ENCODE measurements around the gene ALOX5. TPM values are rescaled to one million over a fixed set of nuclear protein-coding genes. Genes with fewer than 3 reads are reported as not detected.

The ALOX5 gene
- total and polyA plus RNA-seq, 4 donors: 21.5 to 270 (median 144) TPM

- WGBS, 2 donors: 56 to 59% methylated on average over 10 of the region's 10 CpGs
- Histone ChIP-seq H3K36me3 (ENCODE audit: control insufficient read depth in 4 of 4, insufficient read depth in 4 of 4, low read length in 4 of 4) (no peaks in the 10 kb centered on the region), H3K9ac (ENCODE audit: insufficient read depth in 1 of 2, low read length in 2 of 2) (no peak overlapping the region), H3K4me1 (ENCODE audit: control insufficient read depth in 5 of 5, insufficient read depth in 5 of 5, low read length in 5 of 5) (no peaks in the 10 kb centered on the region), H3K4me3 (no peak overlapping the region), H3K27me3 (ENCODE audit: control insufficient read depth in 3 of 3, insufficient read depth in 3 of 3, low read length in 2 of 3) (peaks cover 0 to 11% (median 0%) of the 10 kb centered on the region in 3 donors), H3K9me3 (ENCODE audit: control insufficient read depth in 4 of 4, insufficient read depth in 3 of 4, low read length in 3 of 4) (peaks cover 0 to 3% (median 0%) of the 10 kb centered on the region in 4 donors), H3K27ac (ENCODE audit: low read depth in 1 of 2, low read length in 1 of 2) (peak overlapping the region in 1 of 2 donors; percentile 9)
- TF ChIP-seq, protein P1, sequence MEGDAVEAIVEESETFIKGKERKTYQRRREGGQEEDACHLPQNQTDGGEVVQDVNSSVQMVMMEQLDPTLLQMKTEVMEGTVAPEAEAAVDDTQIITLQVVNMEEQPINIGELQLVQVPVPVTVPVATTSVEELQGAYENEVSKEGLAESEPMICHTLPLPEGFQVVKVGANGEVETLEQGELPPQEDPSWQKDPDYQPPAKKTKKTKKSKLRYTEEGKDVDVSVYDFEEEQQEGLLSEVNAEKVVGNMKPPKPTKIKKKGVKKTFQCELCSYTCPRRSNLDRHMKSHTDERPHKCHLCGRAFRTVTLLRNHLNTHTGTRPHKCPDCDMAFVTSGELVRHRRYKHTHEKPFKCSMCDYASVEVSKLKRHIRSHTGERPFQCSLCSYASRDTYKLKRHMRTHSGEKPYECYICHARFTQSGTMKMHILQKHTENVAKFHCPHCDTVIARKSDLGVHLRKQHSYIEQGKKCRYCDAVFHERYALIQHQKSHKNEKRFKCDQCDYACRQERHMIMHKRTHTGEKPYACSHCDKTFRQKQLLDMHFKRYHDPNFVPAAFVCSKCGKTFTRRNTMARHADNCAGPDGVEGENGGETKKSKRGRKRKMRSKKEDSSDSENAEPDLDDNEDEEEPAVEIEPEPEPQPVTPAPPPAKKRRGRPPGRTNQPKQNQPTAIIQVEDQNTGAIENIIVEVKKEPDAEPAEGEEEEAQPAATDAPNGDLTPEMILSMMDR (IDR thresholded peaks at IDR 0.05; ENCODE audit: control extremely low read depth, extremely low read depth): no peak
- peak; percentile 82 for ATAC-seq (ENCODE audit: insufficient read depth, low FRiP score)
- DNase-seq: no peak
Measured at GRCh38 chr10:45404087-45404769, 30.2 kb downstream of the ALOX5 start.

DNA sequence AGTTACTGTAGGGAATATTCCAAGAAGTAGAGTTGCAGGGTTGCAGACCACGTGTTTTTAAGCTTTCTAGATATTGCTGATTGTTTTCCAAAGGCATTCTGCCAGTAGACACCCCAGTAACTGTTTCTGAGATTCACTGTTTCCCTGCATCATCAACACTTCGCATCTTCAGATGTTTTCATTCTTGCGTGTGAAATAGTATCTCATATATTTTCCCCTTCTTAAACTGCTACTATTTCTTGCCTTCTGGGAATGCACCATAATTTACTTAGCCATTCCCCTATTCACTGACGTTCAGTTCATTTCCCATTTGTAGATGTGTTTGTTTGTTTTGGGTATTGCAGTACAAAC lies 30.7 kb downstream of the ALOX5 start:
- Histone ChIP-seq H3K27ac (ENCODE audit: low read depth in 1 of 2, low read length in 1 of 2) (no peak overlapping the region), H3K36me3 (ENCODE audit: control insufficient read depth in 4 of 4, insufficient read depth in 4 of 4, low read length in 4 of 4) (no peaks in the 10 kb centered on the region), H3K27me3 (ENCODE audit: control insufficient read depth in 3 of 3, insufficient read depth in 3 of 3, low read length in 2 of 3) (peaks cover 0 to 11% (median 0%) of the 10 kb centered on the region in 3 donors), H3K9me3 (ENCODE audit: control insufficient read depth in 4 of 4, insufficient read depth in 3 of 4, low read length in 3 of 4) (peaks cover 0 to 3% (median 0%) of the 10 kb centered on the region in 4 donors), H3K4me1 (ENCODE audit: control insufficient read depth in 5 of 5, insufficient read depth in 5 of 5, low read length in 5 of 5) (no peaks in the 10 kb centered on the region), H3K9ac (ENCODE audit: insufficient read depth in 1 of 2, low read length in 2 of 2) (no peak overlapping the region), H3K4me3 (no peak overlapping the region)
- ATAC-seq (ENCODE audit: insufficient read depth, low FRiP score) (no peak), DNase-seq (no peak)
- TF ChIP-seq, protein P1 (IDR thresholded peaks at IDR 0.05; ENCODE audit: control extremely low read depth, extremely low read depth): no peak
- 46 to 51% methylated on average over 4 of the region's 4 CpGs for WGBS, 2 donors

DNA sequence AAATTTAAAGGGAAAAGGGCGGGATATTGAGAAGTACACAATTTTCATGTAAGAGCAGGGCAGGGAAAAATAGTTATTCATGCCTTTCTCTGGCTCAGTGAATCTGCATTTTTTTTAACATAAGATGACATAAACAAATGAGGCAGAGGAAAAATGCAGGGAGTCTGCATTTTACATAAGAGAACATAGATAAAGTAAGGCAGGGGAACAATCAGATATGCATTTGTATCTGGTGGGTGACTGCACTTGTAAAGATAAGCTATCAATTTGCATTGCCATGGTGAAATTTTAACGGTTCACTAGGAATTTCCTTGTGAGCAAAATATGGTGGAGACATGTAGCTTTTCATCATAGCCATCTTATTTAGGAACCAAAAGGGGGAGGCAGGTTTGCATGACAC lies 33.5 kb downstream of the ALOX5 start:
- Histone ChIP-seq H3K27me3 (ENCODE audit: control insufficient read depth in 3 of 3, insufficient read depth in 3 of 3, low read length in 2 of 3) (peaks cover 0 to 8% (median 0%) of the 10 kb centered on the region in 3 donors), H3K27ac (ENCODE audit: low read depth in 1 of 2, low read length in 1 of 2) (no peak overlapping the region), H3K9me3 (ENCODE audit: control insufficient read depth in 4 of 4, insufficient read depth in 3 of 4, low read length in 3 of 4) (peaks cover 0 to 6% (median 0%) of the 10 kb centered on the region in 4 donors), H3K4me1 (ENCODE audit: control insufficient read depth in 5 of 5, insufficient read depth in 5 of 5, low read length in 5 of 5) (no peaks in the 10 kb centered on the region), H3K9ac (ENCODE audit: insufficient read depth in 1 of 2, low read length in 2 of 2) (no peak overlapping the region), H3K36me3 (ENCODE audit: control insufficient read depth in 4 of 4, insufficient read depth in 4 of 4, low read length in 4 of 4) (peaks cover 0 to 2% (median 0%) of the 10 kb centered on the region in 4 donors), H3K4me3 (no peak overlapping the region)
- TF ChIP-seq, protein P1 (IDR thresholded peaks at IDR 0.05; ENCODE audit: control extremely low read depth, extremely low read depth): no peak
- 59 to 74% methylated on average over 2 of the region's 2 CpGs for WGBS, 2 donors
- DNase-seq (no peak), ATAC-seq (ENCODE audit: insufficient read depth, low FRiP score) (no peak)

Data from lung (tissue), 12 donors.